Gastroesophageal sphincter (tissue), 3 donors: ENCODE data around the gene MCUB.

ENCODE experiments used
- CTCF ChIP-seq, 4 experiments: fragments of 200-600 bp in 2 of 4; fragments of 450-650 bp in 2 of 4; sonication (generic) in 1 of 4; IDR thresholded peaks; one replicate each; pipeline ENCODE4 v1.5.1; 2017 to 2019; ENCODE audit warnings: antibody characterized with exemption in 4 of 4, mild to moderate bottlenecking in 2 of 4, moderate library complexity in 2 of 4
- POLR2A ChIP-seq, 2 donors: fragments of 450-650 bp; IDR thresholded peaks; one replicate each; pipeline ENCODE4 v1.6.1; 2017; ENCODE audit warnings: antibody characterized with exemption in 2 of 2, mild to moderate bottlenecking in 2 of 2, moderate library complexity in 1 of 2
- POLR2AphosphoS5 ChIP-seq: sonication (generic); formaldehyde crosslinking; IDR thresholded peaks from one replicate; pipeline ENCODE4 v1.6.1; 2017; ENCODE audit warnings: antibody characterized with exemption

GRCh38 chr4:109557433-109557832 is 2.6 kb upstream of the MCUB start:
- no peak for TF ChIP-seq CTCF (IDR thresholded peaks at IDR 0.05)
- TF ChIP-seq POLR2AphosphoS5: no peak
- TF ChIP-seq POLR2A (IDR thresholded peaks at IDR 0.05): no peak
